Smooth muscle cell (in vitro differentiated cells): Measurements from ENCODE around the gene ITGA3. TPM values are rescaled to one million over a fixed set of nuclear protein-coding genes. Genes with fewer than 3 reads are reported as not detected.

Experiments used
- DNase-seq: peaks from one replicate; lab custom pipeline; 2025; ENCODE audit not compliant: unreplicated experiment; lab: John Stamatoyannopoulos, UW
- H2AFZ ChIP-seq: fragments of 200-600 bp; sonication (generic); 2 replicates; pipeline ENCODE4 v1.6.0; 2016; ENCODE audit warnings: antibody characterized with exemption, low read depth, mild to moderate bottlenecking
- H3F3A ChIP-seq: fragments of 200-600 bp; sonication (generic); 2 replicates; pipeline ENCODE4 v1.6.0; 2017; ENCODE audit warnings: antibody characterized with exemption, low read depth
- H3K27ac ChIP-seq: fragments of 200-600 bp; sonication (generic); 2 replicates; pipeline ENCODE4 v1.5.1; 2016; ENCODE audit warnings: low read depth, mild to moderate bottlenecking
- H3K27me3 ChIP-seq: fragments of 200-600 bp; sonication (generic); 2 replicates; pipeline ENCODE4 v1.6.1; 2016; ENCODE audit warnings: low read depth, mild to moderate bottlenecking
- H3K36me3 ChIP-seq: fragments of 200-600 bp; sonication (generic); 2 replicates; pipeline ENCODE4 v1.5.1; 2016; ENCODE audit warnings: low read depth
- H3K4me1 ChIP-seq: fragments of 200-600 bp; sonication (generic); 2 replicates; pipeline ENCODE4 v1.5.1; 2016; ENCODE audit warnings: low read depth
- H3K4me2 ChIP-seq: fragments of 200-600 bp; sonication (generic); 2 replicates; pipeline ENCODE4 v1.6.0; 2016; ENCODE audit warnings: mild to moderate bottlenecking
- H3K4me3 ChIP-seq: fragments of 200-600 bp; sonication (generic); 2 replicates; pipeline ENCODE4 v1.5.1; 2016; ENCODE audit warnings: mild to moderate bottlenecking
- H3K79me2 ChIP-seq: fragments of 200-600 bp; sonication (generic); 2 replicates; pipeline ENCODE4 v1.6.0; 2016; ENCODE audit warnings: low read depth, mild to moderate bottlenecking
- H3K9ac ChIP-seq: fragments of 200-600 bp; sonication (generic); 2 replicates; pipeline ENCODE4 v1.6.0; 2016; ENCODE audit warnings: low read depth
- H3K9me3 ChIP-seq: fragments of 200-600 bp; sonication (generic); replicated peaks from 2 replicates; pipeline ENCODE4 v1.5.1; 2016; ENCODE audit warnings: low read depth
- H4K20me1 ChIP-seq: fragments of 200-600 bp; sonication (generic); 2 replicates; pipeline ENCODE4 v1.6.0; 2016; ENCODE audit warnings: low read depth
- CTCF ChIP-seq: fragments of 200-600 bp; sonication (generic); IDR thresholded peaks from 2 replicates; pipeline ENCODE4 v1.5.1; 2017; ENCODE audit warnings: borderline replicate concordance, mild to moderate bottlenecking, antibody characterized with exemption; ENCODE audit not compliant: insufficient read depth, poor library complexity, severe bottlenecking
- WGBS: methylation state at CpG from one replicate; pipeline ENCODE4 v1.1.7; 2016; ENCODE audit warnings: low lambda C conversion rate; 5-methylcytosine and 5-hydroxymethylcytosine counted together
- polyA plus RNA-seq: library from polyadenylated mRNA; unstranded; fragments of >200 nt; fragmentation: Nextera tagmentation; extraction: Ambion mirVana; gene quantifications from 2 replicates; pipeline ENCODE4 v1.2.1, GENCODE V29; 2016
- total RNA-seq: library from RNA; depleted of rRNA; stranded (reverse); fragments of >200 nt; gene quantifications from 2 replicates; pipeline ENCODE4 v1.2.3, GENCODE V29; 2014

Gene ITGA3
- total and polyA plus RNA-seq, 2 experiments from 2014 or later, result 30.0 to 44.7 TPM

- Histone ChIP-seq H4K20me1 (no peaks in the 10 kb centered on the region), H2AFZ (no peak overlapping the region), H3K9ac (no peak overlapping the region), H3K4me1 (no peaks in the 10 kb centered on the region), H3K4me2 (no peak overlapping the region), H3K4me3 (no peak overlapping the region), H3K9me3 (no peaks in the 10 kb centered on the region), H3F3A (no peaks in the 10 kb centered on the region), H3K79me2 (no peaks in the 10 kb centered on the region), H3K27ac (no peak overlapping the region), H3K36me3 (no peaks in the 10 kb centered on the region), H3K27me3 (no peaks in the 10 kb centered on the region)
- no peak for TF ChIP-seq CTCF
- DNase-seq, result no peak
- 95% methylated on average over 4 of the region's 4 CpGs for WGBS
Measured at GRCh38 chr17:50078430-50078829, 22.5 kb downstream of the ITGA3 start.

GRCh38 chr17:50079334-50080095, 23.6 kb downstream of the ITGA3 start:
- Histone ChIP-seq H3K79me2 (no peaks in the 10 kb centered on the region), H3K4me1 (no peaks in the 10 kb centered on the region)
- no peak for DNase-seq

GRCh38 chr17:50080096-50080480, 24.2 kb downstream of the ITGA3 start:
- no peaks in the 10 kb centered on the region for H4K20me1 ChIP-seq
- TF ChIP-seq CTCF, result no peak
- DNase-seq, result no peak
- H3K27me3 ChIP-seq, result no peaks in the 10 kb centered on the region
- H3K4me1 ChIP-seq, result no peaks in the 10 kb centered on the region
- H2AFZ ChIP-seq, result no peak overlapping the region
- H3K27ac ChIP-seq, result no peak overlapping the region
- no peaks in the 10 kb centered on the region for H3K36me3 ChIP-seq
- no peaks in the 10 kb centered on the region for H3K79me2 ChIP-seq
- no peaks in the 10 kb centered on the region for H3F3A ChIP-seq
- WGBS, result 95% methylated on average over 11 of the region's 11 CpGs
- no peak overlapping the region for H3K4me3 ChIP-seq
- no peaks in the 10 kb centered on the region for H3K9me3 ChIP-seq
- no peak overlapping the region for H3K9ac ChIP-seq
- H3K4me2 ChIP-seq, result no peak overlapping the region

More at GRCh38 chr17:50079334-50080095, 23.6 kb downstream of the ITGA3 start:
- H4K20me1 ChIP-seq, result no peaks in the 10 kb centered on the region
- H3K9me3 ChIP-seq, result no peaks in the 10 kb centered on the region
- no peaks in the 10 kb centered on the region for H3F3A ChIP-seq
- H3K36me3 ChIP-seq, result no peaks in the 10 kb centered on the region
- WGBS, result 90% methylated on average over 12 of the region's 12 CpGs
- no peak overlapping the region for H3K4me2 ChIP-seq
- no peak overlapping the region for H3K27ac ChIP-seq
- no peak overlapping the region for H3K4me3 ChIP-seq
- H3K9ac ChIP-seq, result no peak overlapping the region
- TF ChIP-seq CTCF, result peak; percentile 12
- H3K27me3 ChIP-seq, result no peaks in the 10 kb centered on the region
- H2AFZ ChIP-seq, result no peak overlapping the region

- Histone ChIP-seq H3K36me3 (no peaks in the 10 kb centered on the region), H3K4me3 (no peak overlapping the region), H3F3A (no peaks in the 10 kb centered on the region), H2AFZ (no peak overlapping the region), H3K9ac (no peak overlapping the region), H4K20me1 (no peaks in the 10 kb centered on the region), H3K9me3 (no peaks in the 10 kb centered on the region), H3K27ac (no peak overlapping the region), H3K27me3 (no peaks in the 10 kb centered on the region), H3K4me2 (no peak overlapping the region), H3K4me1 (no peaks in the 10 kb centered on the region), H3K79me2 (no peaks in the 10 kb centered on the region)
- no peak for DNase-seq
- WGBS, result 97% methylated on average over 7 of the region's 7 CpGs
- TF ChIP-seq CTCF, result no peak
Measured at GRCh38 chr17:50080827-50081226, 24.9 kb downstream of the ITGA3 start.
